GM12878 (cell line): Measurements from ENCODE around the gene PITPNM3. TPM values are rescaled to one million over a fixed set of nuclear protein-coding genes. Genes with fewer than 3 reads are reported as not detected.
A peak's percentile ranks its signal among the peaks of the same experiment; 100 is the strongest.

ENCODE experiments used
- ATAC-seq: fragments of 200-7000 bp; cut with Tn5 transposase; 3 replicates; pipeline ENCODE4 v1.9.1; 2020; ENCODE audit warnings: mild to moderate bottlenecking, moderate library complexity
- BruUV-seq: library from RNA; stranded (reverse); fragments of 400-500 nt; replicated peaks from 2 replicates; lab custom pipeline; 2021; lab: Mats Ljungman, UMichigan
- CTCF ChIA-PET: fragments of 300-600 bp; sonication (Branson Sonifier 250); formaldehyde crosslinking; extraction: SDS; loops from one replicate; lab custom pipeline; 2021; ENCODE audit warnings: inconsistent platforms; lab: Yijun Ruan, JAX
- POLR2A ChIA-PET: fragments of 350-600 bp; formaldehyde crosslinking; extraction: SDS; loops from one replicate; lab custom pipeline; 2021; ENCODE audit warnings: inconsistent platforms; lab: Charles Lee
- RAD21 ChIA-PET: fragments of 300-600 bp; sonication (Branson Sonifier 250); formaldehyde crosslinking; loops from one replicate; lab custom pipeline; 2023; ENCODE audit warnings: antibody characterized with exemption; ENCODE audit not compliant: unreplicated experiment; lab: Charles Lee
- SMC1A ChIA-PET: fragments of 300-600 bp; sonication (Branson Sonifier 250); formaldehyde crosslinking; loops from one replicate; lab custom pipeline; 2023; ENCODE audit not compliant: unreplicated experiment, uncharacterized antibody; lab: Charles Lee
- DNase-seq: peaks from one replicate; pipeline ENCODE4 v3.0.0-alpha.2; 2011; ENCODE audit warnings: low read depth, low spot score
- FAIRE-seq: peaks from 3 replicates; lab custom pipeline; 2011; peaks lifted over from hg19 to GRCh38; lab: Jason Lieb, UNC
- H2AFZ ChIP-seq: 2 replicates; pipeline ENCODE4 v1.6.0; 2011; ENCODE audit warnings: low read depth, low read length, control low read depth; ENCODE audit not compliant: control insufficient read depth
- H3K27ac ChIP-seq: 2 replicates; pipeline ENCODE4 v1.5.1; 2011; ENCODE audit warnings: control low read depth; ENCODE audit not compliant: control insufficient read depth, insufficient read depth
- H3K27me3 ChIP-seq, 2 experiments: replicated peaks in 1 of 2; 2 replicates each; pipeline versions ENCODE4 v1.6.0 to v1.6.1; 2011; ENCODE audit warnings: low read length in 1 of 2; ENCODE audit not compliant: control insufficient read depth in 2 of 2, insufficient read depth in 2 of 2
- H3K36me3 ChIP-seq, 2 experiments: 2 replicates each; pipeline ENCODE4 v1.5.1; 2011; ENCODE audit warnings: low read length in 1 of 2; ENCODE audit not compliant: control insufficient read depth in 2 of 2, insufficient read depth in 2 of 2
- H3K4me1 ChIP-seq: 2 replicates; pipeline ENCODE4 v1.6.1; 2011; ENCODE audit warnings: mild to moderate bottlenecking, low read length, moderate library complexity, mixed read lengths; ENCODE audit not compliant: control insufficient read depth, insufficient read depth
- H3K4me2 ChIP-seq: 2 replicates; pipeline ENCODE4 v1.6.0; 2011; ENCODE audit warnings: control low read depth; ENCODE audit not compliant: control insufficient read depth, insufficient read depth
- H3K4me3 ChIP-seq: fragments of 200-600 bp; sonication (generic); 2 replicates; pipeline ENCODE4 v1.5.1; 2016
- H3K79me2 ChIP-seq: 2 replicates; pipeline ENCODE4 v1.6.0; 2011; ENCODE audit warnings: low read length; ENCODE audit not compliant: control insufficient read depth, insufficient read depth
- H3K9ac ChIP-seq: 2 replicates; pipeline ENCODE4 v1.8.0; 2011; ENCODE audit warnings: low read length, control low read depth, mixed read lengths; ENCODE audit not compliant: control insufficient read depth, insufficient read depth
- H3K9me3 ChIP-seq: replicated peaks from 3 replicates; pipeline ENCODE4 v1.5.1; 2011; ENCODE audit warnings: mild to moderate bottlenecking, low read length; ENCODE audit not compliant: control insufficient read depth, insufficient read depth
- H4K20me1 ChIP-seq: 2 replicates; pipeline ENCODE4 v1.6.0; 2011; ENCODE audit not compliant: control insufficient read depth, insufficient read depth
- ATF7 ChIP-seq: fragments of 450-650 bp; IDR thresholded peaks from 2 replicates; pipeline ENCODE4 v1.6.1; 2016; ENCODE audit warnings: low read depth, mild to moderate bottlenecking
- CHD2 ChIP-seq: IDR thresholded peaks from 2 replicates; pipeline ENCODE4 v1.6.1; 2011; ENCODE audit warnings: low read depth, low read length, improper control_type of control experiment, borderline replicate concordance
- GATAD2B ChIP-seq: fragments of 450-650 bp; conservative IDR thresholded peaks from 2 replicates; pipeline ENCODE4 v1.6.1; 2017; ENCODE audit warnings: low read depth, mild to moderate bottlenecking, moderate library complexity
- MYC ChIP-seq: IDR thresholded peaks from 2 replicates; pipeline ENCODE4 v1.6.1; 2011; ENCODE audit warnings: mild to moderate bottlenecking, low read length, moderate library complexity, inconsistent platforms; ENCODE audit not compliant: insufficient read depth, insufficient replicate concordance, insufficient read length, severe bottlenecking
- SUPT20H ChIP-seq: IDR thresholded peaks from 2 replicates; pipeline ENCODE4 v1.6.1; 2011; ENCODE audit warnings: low read depth, mild to moderate bottlenecking, low read length, moderate library complexity, borderline replicate concordance; ENCODE audit not compliant: control insufficient read depth
- TCF12 ChIP-seq: IDR thresholded peaks from 2 replicates; pipeline ENCODE4 v1.6.1; 2011; ENCODE audit warnings: low read depth, mild to moderate bottlenecking, low read length
- WGBS: methylation state at CpG from one replicate; pipeline ENCODE4 v1.1.6; 2016; ENCODE audit warnings: low lambda C conversion rate; ENCODE audit not compliant: insufficient replicate concordance, insufficient coverage; ENCODE audit errors: missing lambda C conversion rate; 5-methylcytosine and 5-hydroxymethylcytosine counted together
- in situ Hi-C: fragments of 300-500 bp; cut with MboI; formaldehyde crosslinking; loops from 9 replicates; pipeline ENCODE4 v1.14.3; 2018; ENCODE audit warnings: mixed read lengths
- intact Hi-C: fragments of 100-400 bp; cut with micrococcal nuclease; formaldehyde crosslinking; loops from one replicate; pipeline ENCODE4 v1.14.2; 2022; ENCODE audit not compliant: unreplicated experiment
- polyA plus RNA-seq, 11 experiments: library from polyadenylated mRNA; depleted of rRNA in 4 of 11; unstranded in 6 of 11; stranded (reverse) in 5 of 11; fragments of >200 nt; fragmentation: Nextera tagmentation in 4 of 11; fragmentation: Illumina TruSeq in 1 of 11; extraction: Ambion mirVana in 4 of 11; extraction: Trizol in 1 of 11; gene quantifications; 1 replicate in 1 of 11; 2 replicates in 10 of 11; pipeline versions ENCODE4 v1.2.1 to v1.2.3, GENCODE V29; 2011 to 2016; ENCODE audit warnings: inconsistent platforms in 2 of 11, missing spikeins in 2 of 11, low read depth in 1 of 11
- total RNA-seq, 4 experiments: library from RNA; depleted of rRNA in 3 of 4; stranded (reverse); fragments of >200 nt in 3 of 4; fragmentation: Illumina TruSeq in 1 of 4; extraction: Trizol in 1 of 4; gene quantifications; 2 replicates each; pipeline versions ENCODE4 v1.2.1 to v1.2.3, GENCODE V29; 2013 to 2021
- TF ChIP-seq, protein P1 (sequence below): IDR thresholded peaks from 2 replicates; pipeline ENCODE4 v1.6.1; 2011; ENCODE audit warnings: low read depth, mild to moderate bottlenecking, low read length, moderate library complexity, borderline replicate concordance; ENCODE audit errors: extremely low read depth
- TF ChIP-seq, protein P2 (sequence below): fragments of 450-650 bp; IDR thresholded peaks from 2 replicates; pipeline ENCODE4 v1.6.1; 2017; ENCODE audit warnings: mild to moderate bottlenecking, low read depth, inconsistent platforms; ENCODE audit not compliant: poor library complexity, severe bottlenecking
- TF ChIP-seq, protein P3 (sequence below): IDR thresholded peaks from 2 replicates; pipeline ENCODE4 v1.6.1; 2011; ENCODE audit warnings: low read depth, low read length, improper control_type of control experiment, borderline replicate concordance
- TF ChIP-seq, protein P4 (sequence below): fragments of 150-350 bp; IDR thresholded peaks from 2 replicates; pipeline ENCODE4 v1.6.1; 2014; ENCODE audit warnings: mild to moderate bottlenecking, low read depth, low read length
- TF ChIP-seq, protein P5 (sequence below): IDR thresholded peaks from 2 replicates; pipeline ENCODE4 v1.6.1; 2011; ENCODE audit warnings: borderline replicate concordance, low read depth, mild to moderate bottlenecking, moderate library complexity, mixed read lengths, low read length; ENCODE audit not compliant: insufficient read depth; ENCODE audit errors: extremely low read length

PITPNM3 gene
- total and polyA plus RNA-seq, 10 of the 15 experiments (the other 5 are each of a cell fraction or from before 2014, with no cell fraction given): 0.02 to 0.49 (median 0.19) TPM; not detected in 1

DNA sequence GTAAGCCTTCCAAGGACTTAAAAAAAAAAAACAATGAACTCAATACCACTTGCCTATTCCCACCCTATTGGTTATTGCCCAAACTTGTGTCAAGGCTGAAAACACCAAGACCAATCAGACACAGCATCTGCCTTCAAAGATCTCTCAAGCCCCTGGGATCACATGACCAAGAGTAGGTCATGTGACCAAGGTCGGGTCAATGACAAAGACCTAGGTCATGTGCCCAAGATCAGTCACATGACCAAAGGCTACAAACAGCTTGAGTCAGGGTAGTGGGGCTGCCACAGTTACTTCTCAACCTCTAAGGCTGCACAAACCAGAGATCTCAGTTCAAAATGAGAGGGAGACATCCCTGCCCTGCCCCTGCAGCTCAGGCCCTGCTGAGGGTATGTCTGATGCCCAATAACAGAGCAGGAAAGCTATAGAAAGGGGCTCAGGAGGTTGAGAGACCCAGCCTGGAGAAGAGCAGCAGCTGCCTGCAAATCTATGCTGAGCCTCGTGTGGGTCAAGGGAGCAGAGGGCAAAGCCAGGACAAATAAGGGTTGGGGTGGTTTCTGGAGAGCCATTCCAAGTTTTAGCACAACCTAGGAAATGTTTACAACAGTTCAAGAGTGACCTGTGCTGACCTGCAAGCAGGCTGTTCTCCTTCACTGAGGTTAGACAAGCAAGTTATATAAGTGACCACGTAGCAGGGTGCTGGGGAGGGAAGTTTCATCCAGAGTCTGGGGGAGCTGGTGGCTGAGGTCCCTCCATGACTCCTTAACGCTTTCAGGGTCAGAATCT lies 63.3 kb downstream of the PITPNM3 start:
- 20% methylated on average over 4 of the region's 4 CpGs for WGBS
- H4K20me1 ChIP-seq: no peaks in the 10 kb centered on the region
- intact Hi-C loops (no loop called here), in situ Hi-C loops (no loop called here)
- DNase-seq (no peak), ATAC-seq (no peak), FAIRE-seq (no peak)
- no peak overlapping the region for H3K9ac ChIP-seq
- H3K9me3 ChIP-seq: no peaks in the 10 kb centered on the region
- no peak overlapping the region for H3K4me3 ChIP-seq
- no peak overlapping the region for H3K27ac ChIP-seq
- SMC1A ChIA-PET: no interaction called here
- H3K4me2 ChIP-seq: no peak overlapping the region
- RAD21 ChIA-PET: no interaction called here
- BruUV-seq: no TSS peak
- H2AFZ ChIP-seq: no peak overlapping the region
- H3K27me3 ChIP-seq: no peaks in the 10 kb centered on the region; a peak in 1 of 4 replicates
- CTCF ChIA-PET: interaction anchor here (1.1 kb wide), 1 partner anchor 20 kb away, joined by 4 read pairs; no protein-coding TSS in a partner anchor
- no peaks in the 10 kb centered on the region for H3K79me2 ChIP-seq
- peaks cover 14% of the 10 kb centered on the region for H3K4me1 ChIP-seq
- H3K36me3 ChIP-seq: no peaks in the 10 kb centered on the region
- POLR2A ChIA-PET: interaction anchor here (0.7 kb wide), 1 partner anchor 467 kb away, joined by 4 read pairs; no protein-coding TSS in a partner anchor
- TF ChIP-seq TCF12 (no peak), MYC (no peak), CHD2 (no peak), ATF7 (no peak), SUPT20H (no peak), GATAD2B (no peak)
- TF ChIP-seq, protein P1, sequence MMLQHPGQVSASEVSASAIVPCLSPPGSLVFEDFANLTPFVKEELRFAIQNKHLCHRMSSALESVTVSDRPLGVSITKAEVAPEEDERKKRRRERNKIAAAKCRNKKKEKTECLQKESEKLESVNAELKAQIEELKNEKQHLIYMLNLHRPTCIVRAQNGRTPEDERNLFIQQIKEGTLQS: peak; percentile 72; the same call in 1 of the 2 replicates
- TF ChIP-seq, protein P2, sequence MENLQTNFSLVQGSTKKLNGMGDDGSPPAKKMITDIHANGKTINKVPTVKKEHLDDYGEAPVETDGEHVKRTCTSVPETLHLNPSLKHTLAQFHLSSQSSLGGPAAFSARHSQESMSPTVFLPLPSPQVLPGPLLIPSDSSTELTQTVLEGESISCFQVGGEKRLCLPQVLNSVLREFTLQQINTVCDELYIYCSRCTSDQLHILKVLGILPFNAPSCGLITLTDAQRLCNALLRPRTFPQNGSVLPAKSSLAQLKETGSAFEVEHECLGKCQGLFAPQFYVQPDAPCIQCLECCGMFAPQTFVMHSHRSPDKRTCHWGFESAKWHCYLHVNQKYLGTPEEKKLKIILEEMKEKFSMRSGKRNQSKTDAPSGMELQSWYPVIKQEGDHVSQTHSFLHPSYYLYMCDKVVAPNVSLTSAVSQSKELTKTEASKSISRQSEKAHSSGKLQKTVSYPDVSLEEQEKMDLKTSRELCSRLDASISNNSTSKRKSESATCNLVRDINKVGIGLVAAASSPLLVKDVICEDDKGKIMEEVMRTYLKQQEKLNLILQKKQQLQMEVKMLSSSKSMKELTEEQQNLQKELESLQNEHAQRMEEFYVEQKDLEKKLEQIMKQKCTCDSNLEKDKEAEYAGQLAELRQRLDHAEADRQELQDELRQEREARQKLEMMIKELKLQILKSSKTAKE: no peak
- TF ChIP-seq, protein P3, sequence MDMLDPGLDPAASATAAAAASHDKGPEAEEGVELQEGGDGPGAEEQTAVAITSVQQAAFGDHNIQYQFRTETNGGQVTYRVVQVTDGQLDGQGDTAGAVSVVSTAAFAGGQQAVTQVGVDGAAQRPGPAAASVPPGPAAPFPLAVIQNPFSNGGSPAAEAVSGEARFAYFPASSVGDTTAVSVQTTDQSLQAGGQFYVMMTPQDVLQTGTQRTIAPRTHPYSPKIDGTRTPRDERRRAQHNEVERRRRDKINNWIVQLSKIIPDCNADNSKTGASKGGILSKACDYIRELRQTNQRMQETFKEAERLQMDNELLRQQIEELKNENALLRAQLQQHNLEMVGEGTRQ: peak; percentile 42; the same call in 1 of the 2 replicates
- TF ChIP-seq, protein P4, sequence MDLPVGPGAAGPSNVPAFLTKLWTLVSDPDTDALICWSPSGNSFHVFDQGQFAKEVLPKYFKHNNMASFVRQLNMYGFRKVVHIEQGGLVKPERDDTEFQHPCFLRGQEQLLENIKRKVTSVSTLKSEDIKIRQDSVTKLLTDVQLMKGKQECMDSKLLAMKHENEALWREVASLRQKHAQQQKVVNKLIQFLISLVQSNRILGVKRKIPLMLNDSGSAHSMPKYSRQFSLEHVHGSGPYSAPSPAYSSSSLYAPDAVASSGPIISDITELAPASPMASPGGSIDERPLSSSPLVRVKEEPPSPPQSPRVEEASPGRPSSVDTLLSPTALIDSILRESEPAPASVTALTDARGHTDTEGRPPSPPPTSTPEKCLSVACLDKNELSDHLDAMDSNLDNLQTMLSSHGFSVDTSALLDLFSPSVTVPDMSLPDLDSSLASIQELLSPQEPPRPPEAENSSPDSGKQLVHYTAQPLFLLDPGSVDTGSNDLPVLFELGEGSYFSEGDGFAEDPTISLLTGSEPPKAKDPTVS: no peak
- TF ChIP-seq, protein P5, sequence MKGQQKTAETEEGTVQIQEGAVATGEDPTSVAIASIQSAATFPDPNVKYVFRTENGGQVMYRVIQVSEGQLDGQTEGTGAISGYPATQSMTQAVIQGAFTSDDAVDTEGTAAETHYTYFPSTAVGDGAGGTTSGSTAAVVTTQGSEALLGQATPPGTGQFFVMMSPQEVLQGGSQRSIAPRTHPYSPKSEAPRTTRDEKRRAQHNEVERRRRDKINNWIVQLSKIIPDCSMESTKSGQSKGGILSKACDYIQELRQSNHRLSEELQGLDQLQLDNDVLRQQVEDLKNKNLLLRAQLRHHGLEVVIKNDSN: peak; percentile 72
